HEK293T (cell line): ENCODE results near the gene CCNY.

Experiments
- BHLHE40 ChIP-seq: fragments of 450-650 bp; IDR thresholded peaks from 2 replicates; pipeline ENCODE4 v1.6.1; 2016; ENCODE audit warnings: mild to moderate bottlenecking, moderate library complexity, borderline replicate concordance
- SP1 ChIP-seq: fragments of 450-650 bp; IDR thresholded peaks from 2 replicates; pipeline ENCODE4 v1.6.1; 2017
- TARDBP ChIP-seq: fragments of 450-650 bp; IDR thresholded peaks from 2 replicates; pipeline ENCODE4 v1.6.1; 2016

DNA sequence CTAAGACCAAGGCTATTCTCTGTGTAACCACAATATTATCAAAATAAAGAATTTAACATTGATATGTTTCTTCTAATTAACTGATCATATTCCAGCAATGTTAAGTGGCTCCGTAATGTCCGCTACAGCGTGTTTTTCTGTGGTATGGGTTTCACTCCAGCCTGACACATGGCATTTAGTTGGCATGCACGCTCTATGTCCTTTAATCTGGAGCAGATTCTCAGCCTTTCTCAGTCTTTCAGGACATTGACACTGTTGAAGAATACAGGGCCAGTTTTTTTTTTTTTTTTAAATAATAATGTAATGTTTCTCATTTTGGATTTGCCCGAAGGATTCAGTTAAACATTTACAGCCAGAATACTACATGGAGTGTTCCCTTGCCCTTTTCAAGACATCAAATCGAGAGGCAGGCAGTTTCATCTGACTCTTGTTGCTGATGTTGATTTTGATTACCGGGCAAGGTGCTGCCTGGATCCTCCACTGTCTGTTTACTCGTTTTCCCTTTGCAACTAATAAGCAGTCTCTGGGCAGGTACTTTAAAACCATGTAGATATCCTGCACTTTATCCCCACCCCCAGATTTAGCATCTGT lies 171.3 kb downstream of the CCNY start:
- TF ChIP-seq TARDBP (no peak), SP1 (no peak), BHLHE40 (no peak)
